Ureter (tissue), 1 donor: Measurements from ENCODE around the gene SLC51B. TPM values are rescaled to one million over a fixed set of nuclear protein-coding genes. Genes with fewer than 3 reads are reported as not detected.
"Not testable (repeated sequence)": the region's sequence is repeated elsewhere in the genome, so short reads cannot be mapped to it uniquely, and the experiment has no call there.

Source experiments
- DNase-seq: peaks from one replicate; pipeline ENCODE4 v3.0.0-alpha.2; 2020; ENCODE audit warnings: low spot score
- total RNA-seq: library from RNA; stranded (reverse); gene quantifications from one replicate; pipeline ENCODE4 v1.2.4, GENCODE V29; 2023
- donor health status: DM: yes; HTN: yes; CAD: no.

The SLC51B gene
- total RNA-seq, 1 donor from 2014 or later = not detected

- no peak for DNase-seq
These were observed 38.1 kb downstream of the SLC51B start for GRCh38 chr15:65083262-65083701.

- DNase-seq = no peak
These were observed 39.5 kb downstream of the SLC51B start for GRCh38 chr15:65084500-65085206.

- DNase-seq = no peak
These were observed 40.1 kb downstream of the SLC51B start for GRCh38 chr15:65085207-65085753.

- DNase-seq = no peak
These were observed 40.9 kb downstream of the SLC51B start for GRCh38 chr15:65085990-65086679.

GRCh38 chr15:65086680-65087111 lies 41.5 kb downstream of the SLC51B start:
- no peak for DNase-seq

- DNase-seq = no peak
These were observed 42.2 kb downstream of the SLC51B start for GRCh38 chr15:65087411-65087810.

- DNase-seq = peak; percentile 89
These were observed 42.9 kb downstream of the SLC51B start for GRCh38 chr15:65087873-65088642.

- DNase-seq = no peak
These were observed 43.4 kb downstream of the SLC51B start for GRCh38 chr15:65088643-65089021.

GRCh38 chr15:65089206-65089824 lies 44.1 kb downstream of the SLC51B start:
- DNase-seq = no peak

GRCh38 chr15:65091946-65092770 lies 47.0 kb downstream of the SLC51B start:
- DNase-seq = no peak

GRCh38 chr15:65092911-65093792 lies 48.0 kb downstream of the SLC51B start:
- DNase-seq = no peak

- not testable (repeated sequence) for DNase-seq
These were observed 48.6 kb downstream of the SLC51B start for GRCh38 chr15:65093793-65094170.

GRCh38 chr15:65094294-65094995 lies 49.3 kb downstream of the SLC51B start:
- DNase-seq = no peak

GRCh38 chr15:65095011-65095746 lies 50.0 kb downstream of the SLC51B start:
- no peak for DNase-seq

- no peak for DNase-seq
These were observed 50.5 kb downstream of the SLC51B start for GRCh38 chr15:65095747-65096104.

- DNase-seq = no peak
These were observed 51.5 kb downstream of the SLC51B start for GRCh38 chr15:65096481-65097385.

GRCh38 chr15:65097651-65098263 lies 52.6 kb downstream of the SLC51B start:
- no peak for DNase-seq
